GM19351 (cell line): ENCODE measurements around the gene HS6ST2.
"Not testable (repeated sequence)": the region's sequence is repeated elsewhere in the genome, so short reads cannot be mapped to it uniquely, and the experiment has no call there.

ENCODE experiments used
- ATAC-seq: cut with Tn5 transposase; IDR thresholded peaks from one replicate; pipeline ENCODE4 v1.9.1; 2021; ENCODE audit warnings: mild to moderate bottlenecking, moderate library complexity; ENCODE audit not compliant: unreplicated experiment

Gene HS6ST2

DNA sequence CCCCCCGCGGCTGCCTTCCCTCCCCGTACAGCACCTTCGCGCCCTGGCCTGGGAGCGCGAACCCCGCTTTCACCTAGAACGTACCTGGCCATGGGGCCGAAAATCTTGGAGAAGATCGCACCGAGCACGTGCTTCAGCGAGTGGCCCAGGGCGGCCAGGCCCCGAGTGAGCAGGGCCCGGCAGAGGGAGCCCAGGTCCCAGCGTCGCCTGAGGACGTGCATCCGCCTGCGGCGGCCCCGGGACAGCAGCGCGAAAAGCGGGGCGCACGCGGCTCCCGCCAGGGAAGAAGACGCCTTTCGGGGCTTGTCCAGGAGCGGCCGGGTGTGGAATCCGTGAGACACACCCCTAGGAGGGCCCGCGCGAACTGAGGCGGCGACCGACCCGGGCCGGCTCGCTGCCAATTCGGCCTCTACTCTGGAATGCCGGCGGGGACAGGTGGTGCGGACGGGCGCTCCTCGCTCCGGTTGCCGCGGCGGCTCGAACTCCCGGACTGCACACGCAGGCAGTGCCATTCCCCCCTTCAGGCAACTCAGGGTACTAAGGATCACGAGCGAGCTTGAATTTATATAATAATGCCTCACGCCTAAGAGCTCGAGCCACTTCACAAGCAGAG is at the start of gene HS6ST2:
Gene HS6ST2, minus strand, starts transcription at position 539 of the 613 bp plus-strand sequence.
- no peak for ATAC-seq

DNA sequence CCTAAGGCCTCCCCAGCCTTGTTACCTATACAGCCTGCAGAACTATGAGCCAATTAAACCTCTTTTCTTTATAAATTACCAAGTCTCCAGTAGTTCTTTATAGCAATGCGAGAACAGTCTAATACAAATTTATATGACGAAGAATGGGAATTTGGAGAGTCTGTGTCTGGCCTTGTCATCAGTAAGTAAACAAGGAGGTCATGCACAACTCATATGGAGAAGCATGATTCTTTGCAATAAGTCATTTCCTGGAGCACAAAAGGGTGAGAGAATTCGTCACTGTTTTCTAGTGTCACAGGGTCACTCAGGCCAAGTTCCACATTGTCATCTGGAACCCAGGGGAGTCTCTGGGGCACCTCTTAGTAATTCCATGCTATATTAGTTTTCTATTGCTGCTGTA is 49.0 kb upstream of the HS6ST2 start:
- ATAC-seq: no peak

DNA sequence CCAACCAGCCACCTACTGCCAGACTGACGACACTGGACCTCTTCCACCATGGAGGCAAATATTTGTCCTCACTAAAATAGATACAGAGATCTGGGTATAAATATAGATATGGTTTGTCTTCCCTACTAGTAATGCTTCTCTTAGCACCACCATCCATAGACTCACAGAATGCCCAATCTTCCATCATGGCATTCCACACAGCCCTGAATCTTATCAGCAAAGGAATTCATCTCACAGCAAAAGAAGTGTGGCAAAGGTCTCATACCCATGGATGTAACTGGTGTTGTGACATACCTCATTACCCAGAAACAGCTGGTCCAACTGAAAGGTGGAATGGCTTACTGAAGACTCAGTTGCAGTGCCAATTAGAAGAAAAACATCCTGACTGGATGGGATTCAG is 47.2 kb upstream of the HS6ST2 start:
- ATAC-seq: no peak

DNA sequence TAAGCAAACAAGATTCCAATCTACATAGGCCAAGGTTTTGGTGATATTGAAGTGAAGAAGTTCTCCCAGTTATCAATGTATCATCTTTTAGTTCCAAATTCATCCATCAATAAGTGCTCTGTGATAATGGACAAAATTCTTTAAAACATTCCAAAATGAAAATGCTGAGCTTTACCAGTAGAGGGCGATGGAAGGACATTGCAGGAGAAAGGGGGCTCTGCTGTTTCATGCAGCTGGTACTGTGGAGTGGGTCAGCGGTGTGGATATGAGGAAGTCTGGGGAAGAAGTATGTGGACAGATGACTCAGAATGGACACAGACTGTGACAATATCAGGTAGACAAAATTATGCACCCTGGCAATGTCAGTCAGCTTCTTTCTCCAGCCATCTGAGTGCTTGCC is 46.6 kb upstream of the HS6ST2 start:
- no peak for ATAC-seq

DNA sequence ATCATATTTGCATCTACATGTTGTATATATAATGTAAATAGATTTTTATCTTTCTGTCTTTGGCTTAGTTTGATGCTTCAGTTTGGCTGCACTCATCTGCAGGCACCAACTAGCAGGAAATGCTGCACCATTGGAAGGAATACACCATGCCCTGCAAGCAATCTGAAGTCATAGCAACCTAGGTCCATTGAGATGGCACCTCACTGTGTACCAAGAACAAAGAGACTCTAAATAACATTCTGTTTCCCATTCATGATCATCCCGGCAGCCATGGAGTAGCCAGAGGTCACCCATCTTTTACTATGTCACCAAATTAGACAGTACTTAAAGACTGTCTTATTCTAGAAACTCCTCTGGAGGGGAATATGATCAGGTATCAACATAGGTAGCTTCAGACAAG is 40.8 kb upstream of the HS6ST2 start:
- no peak for ATAC-seq

DNA sequence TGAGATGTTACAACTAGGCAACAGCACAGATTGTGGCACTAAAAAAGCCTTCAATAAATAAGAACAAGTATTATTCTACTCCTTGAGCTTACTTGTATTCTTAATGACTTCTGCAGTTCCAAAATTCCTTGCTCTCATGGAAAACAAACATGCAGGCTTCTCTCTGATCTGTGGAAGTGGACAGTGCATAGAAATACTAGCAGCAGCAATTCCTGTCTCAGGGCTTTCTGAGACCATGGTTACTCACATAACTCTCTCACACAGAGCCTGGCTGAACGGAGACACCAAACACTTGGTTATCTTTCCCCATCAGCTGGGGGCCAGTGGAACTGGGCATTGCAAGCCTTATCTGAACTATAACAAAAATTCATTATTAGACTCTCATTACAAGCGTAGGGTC is 32.4 kb upstream of the HS6ST2 start:
- ATAC-seq: no peak

DNA sequence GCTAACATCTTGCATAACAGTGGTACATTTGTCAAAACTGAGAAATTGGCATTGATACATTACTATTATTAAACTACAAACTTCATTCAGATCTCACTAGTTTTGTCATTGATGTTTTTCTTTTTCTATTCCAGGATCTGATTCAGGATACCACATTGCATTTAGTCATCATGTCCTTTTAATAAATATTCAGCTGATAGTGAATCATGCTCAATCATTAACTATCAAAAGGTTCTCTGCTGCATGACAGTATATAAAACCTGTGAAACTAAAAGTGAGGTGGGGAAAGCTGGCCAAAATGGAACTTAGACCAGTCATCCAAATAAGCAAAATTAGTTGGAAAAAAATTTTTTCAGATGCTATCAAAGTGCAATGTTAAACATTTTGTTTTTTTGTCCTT is 28.1 kb upstream of the HS6ST2 start:
- ATAC-seq: no peak

DNA sequence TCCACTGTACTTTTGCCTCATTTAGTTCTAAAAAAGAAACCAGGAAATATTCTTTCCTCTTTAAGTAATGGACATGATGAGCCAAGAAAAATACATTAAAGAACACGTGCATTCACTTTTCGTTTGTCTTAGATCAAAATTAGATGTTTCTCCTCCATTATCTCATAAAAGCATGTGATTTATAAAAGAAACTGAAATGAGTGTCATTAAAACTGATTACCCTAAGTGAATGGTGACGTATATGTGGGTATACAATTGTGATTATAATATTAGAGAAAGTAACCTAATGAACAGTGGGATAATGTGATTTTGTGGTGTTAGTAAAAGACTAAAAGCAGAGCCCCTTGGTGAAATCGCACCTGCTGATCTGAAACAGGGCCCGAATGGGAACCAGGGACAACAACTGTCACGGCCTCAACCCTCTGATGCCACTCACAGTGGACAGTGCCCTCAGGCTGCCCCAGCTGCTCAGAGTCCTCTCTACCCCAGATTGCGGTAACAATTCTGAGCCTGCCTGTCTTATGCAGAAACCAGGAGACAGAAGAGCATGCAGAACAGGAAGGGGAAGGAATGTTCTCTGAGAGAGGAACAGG is 25.7 kb upstream of the HS6ST2 start:
- no peak for ATAC-seq

DNA sequence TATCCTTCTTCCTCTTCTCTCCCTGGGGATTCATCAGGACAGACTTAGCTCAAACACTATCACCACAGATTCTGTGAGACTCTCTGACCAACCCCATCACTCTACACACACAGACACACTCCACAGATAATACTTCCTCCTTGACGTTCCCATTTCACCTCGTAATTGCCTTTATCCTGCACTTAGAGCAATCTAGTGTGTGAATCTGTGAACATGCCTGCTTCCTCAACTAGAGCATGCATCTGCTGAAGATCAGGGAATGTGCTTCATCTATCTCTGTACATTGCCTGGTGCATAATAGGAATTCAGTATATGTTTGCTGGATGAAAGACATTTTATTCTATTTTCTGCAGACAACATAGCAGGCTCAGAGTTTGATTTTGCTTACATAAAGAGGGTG is 25.1 kb upstream of the HS6ST2 start:
- no peak for ATAC-seq

DNA sequence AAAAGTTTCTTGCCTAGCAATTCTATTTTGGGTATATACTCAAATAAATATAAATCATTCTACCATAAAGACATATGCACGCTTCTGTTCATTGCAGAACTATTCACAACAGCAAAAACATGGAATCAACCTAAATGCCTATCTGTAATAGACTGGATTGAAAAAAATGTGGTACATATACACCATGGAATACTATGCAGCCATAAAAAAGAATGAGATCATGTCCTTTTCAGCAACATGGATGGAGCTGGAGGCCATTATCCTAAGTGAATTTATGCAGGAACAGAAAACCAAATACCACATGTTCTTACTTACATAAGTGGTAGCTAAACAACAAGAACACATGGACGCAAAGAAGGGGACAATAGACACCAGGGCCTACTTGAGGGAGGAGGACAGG is 21.6 kb upstream of the HS6ST2 start:
- not testable (repeated sequence) for ATAC-seq

DNA sequence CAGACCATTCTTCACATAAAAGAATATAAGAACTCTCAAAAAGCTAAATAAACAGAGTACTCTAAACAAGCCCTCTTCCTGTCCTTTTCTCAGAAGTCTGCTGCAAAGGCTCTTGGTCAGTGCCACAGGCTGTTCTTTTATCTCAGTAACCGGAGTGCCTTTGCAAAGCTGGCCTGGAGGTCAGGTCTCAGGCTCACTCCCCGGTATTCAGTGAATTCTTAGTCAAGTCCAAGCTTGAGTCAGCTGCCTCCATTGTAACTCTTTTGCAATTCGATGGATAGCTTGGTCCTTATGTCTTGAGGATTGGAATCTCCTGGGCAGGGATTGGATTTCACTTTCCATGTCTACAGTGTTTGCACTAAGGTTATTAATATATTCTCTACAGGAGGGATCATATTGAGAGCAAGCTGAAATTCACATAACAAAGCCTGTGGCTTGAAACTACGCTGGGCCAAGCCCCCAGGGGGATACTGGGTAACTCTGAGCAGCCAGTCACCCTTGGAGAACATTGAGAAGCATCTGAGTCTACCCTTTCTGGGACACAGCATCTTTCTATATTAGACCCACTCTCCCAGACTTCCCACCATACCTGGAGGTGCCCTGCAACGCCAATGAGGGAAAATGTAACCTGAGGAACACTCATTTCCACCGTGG is 10.0 kb upstream of the HS6ST2 start:
- ATAC-seq: no peak

DNA sequence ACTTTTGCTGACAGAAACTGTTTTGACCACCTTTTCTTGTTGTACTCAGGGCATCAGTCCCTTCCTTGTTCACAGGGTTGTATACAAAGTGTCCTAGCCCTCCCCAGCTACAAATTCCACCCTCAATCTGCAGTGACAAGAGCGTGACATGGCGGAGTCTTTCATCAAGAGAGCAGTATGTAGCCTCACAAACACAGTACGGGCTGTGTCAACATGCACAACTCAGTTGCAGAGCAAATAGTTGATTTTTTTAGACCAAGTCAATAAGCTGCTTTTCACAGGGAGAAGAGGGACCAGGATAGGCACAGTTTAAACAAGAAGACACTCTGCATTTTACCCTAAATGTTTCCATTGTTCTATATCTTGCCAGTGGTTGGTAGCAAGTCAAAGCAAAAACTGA is 8.6 kb upstream of the HS6ST2 start:
- no peak for ATAC-seq

DNA sequence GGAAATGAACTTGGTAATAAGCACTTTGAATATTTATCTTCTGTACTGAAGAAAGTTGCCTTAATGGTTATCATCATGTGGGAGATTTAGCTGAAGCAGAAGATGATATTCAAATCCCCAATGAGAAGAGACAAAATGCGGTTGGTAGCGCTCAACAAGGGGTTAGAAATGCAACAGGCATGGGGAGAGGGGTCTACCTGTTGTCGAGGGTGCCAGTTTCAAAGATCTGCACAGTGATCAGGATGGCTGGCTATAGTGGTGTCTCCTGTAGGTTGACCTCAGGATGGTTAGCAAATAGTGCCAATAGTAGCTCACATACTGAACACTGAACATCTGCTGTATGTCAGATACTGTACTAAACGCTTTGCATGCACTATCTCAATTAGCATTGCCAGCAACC is 7.0 kb upstream of the HS6ST2 start:
- ATAC-seq: no peak

DNA sequence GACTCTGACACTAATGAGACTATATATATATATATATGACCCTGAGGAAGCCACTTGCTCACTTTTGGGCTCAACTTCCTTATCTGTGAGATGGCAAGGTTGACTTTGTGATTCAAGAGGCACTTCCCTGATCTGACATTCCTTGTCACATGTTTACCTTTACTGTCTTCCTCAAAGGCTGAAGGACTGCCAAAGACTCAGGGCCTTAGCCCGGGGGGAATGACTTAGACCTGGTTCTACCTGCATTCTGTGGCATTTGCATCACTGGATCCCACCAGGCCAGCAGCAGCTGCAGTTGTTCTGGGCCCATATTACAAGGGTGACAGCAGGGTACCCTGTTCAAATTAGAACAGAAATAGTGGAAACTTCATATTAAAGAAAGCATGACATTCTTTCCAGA is 3.1 kb upstream of the HS6ST2 start:
- no peak for ATAC-seq

DNA sequence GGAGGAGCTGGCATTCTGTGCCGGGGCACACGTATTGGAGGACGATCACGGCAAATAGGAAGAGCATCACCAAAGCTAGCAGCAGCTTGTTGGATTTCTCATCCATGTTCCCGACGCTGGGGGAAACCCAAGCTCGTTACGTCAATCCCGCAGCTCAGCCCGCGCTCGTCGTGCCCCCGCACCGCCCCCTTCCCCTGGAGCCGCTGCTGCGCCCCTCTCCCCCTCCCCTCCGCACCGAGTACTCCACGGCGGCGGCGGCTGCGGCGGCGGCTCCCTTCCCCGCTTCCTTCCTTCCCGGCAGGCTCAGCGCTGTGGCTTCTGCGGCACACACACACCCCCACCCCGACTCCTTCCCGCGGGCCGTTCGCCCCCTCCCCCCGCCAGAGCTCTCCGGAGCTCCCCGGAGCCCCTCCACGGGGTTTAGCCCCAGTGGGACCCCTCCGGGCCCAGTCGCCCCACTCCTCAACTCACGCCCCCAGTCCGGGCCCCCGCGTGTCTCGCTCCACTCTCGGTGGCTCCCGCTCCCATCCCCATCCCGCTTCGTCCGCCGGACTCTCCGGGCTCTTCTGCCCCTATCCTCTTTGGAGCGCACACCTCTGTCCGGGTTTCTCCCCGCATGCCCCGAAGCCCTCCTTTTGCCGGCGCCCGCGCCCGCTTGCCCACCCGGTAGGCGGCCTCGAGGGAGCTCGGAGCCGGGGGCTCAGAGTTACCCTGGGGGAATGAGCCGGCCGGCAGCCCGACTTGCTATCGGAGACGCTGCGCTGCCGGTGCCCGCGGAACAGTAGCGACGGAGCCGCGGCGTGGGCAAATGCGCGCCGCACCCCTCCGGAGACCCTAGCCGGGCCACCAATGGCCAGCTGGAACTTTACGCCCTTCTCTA is 978 bp downstream of the HS6ST2 start:
- no peak for ATAC-seq

DNA sequence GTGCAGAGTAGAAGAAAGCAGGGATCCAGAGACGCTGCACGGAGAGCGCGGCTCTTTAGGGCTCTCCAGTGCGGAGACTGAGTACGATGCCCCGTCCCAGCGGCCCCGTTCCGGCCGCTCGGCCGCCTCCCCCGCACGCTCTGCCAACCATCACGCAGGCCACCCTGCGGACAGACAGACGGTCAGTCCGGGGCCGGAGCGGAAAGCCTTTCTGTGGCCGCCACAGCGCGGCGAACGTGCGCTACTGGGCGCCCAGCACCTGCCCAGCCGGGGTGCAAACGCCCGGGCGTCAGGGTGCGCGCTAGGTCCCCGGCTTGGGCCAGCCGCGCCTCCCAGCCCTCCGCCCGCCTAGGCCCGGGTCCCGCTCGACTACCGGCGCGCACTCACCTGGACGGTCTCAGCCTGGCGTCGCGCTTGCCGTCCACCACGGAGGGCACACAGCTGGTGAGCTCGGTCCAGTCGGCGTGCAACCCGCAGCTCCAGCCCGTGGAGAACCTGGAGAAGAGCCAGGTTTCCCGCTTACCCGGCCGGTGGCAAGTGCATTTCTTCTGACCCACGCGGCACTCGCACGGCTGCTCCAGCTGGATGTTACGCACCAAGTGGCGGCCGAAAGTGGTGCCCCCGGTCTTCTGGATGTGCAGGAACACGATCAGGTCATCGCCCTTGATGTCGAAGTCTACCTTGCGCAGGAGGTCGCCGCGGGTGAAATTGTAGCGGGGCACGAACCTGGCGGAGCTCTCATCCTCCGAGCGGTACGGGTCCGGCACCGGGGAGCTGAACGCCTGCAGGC is 1.8 kb downstream of the HS6ST2 start:
- no peak for ATAC-seq

DNA sequence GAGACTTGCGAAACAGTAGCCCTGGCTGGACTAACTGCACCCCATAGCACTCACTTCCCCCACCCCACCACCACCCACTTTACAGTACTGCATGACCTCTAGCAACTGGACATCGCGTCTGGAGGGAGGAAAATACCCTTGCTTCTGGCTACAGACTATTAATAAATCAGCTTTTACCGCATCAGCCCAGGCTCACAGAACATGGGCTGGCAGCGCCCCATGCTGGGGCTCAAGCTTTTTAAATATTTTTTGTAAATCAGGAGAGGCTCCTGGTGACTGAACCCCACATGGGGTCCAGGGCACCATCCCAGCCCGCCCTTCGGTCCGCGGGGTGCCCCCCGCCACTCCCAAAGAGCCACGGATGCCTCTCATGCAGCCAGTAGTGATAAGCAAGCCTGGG is 2.7 kb downstream of the HS6ST2 start:
- ATAC-seq: no peak

DNA sequence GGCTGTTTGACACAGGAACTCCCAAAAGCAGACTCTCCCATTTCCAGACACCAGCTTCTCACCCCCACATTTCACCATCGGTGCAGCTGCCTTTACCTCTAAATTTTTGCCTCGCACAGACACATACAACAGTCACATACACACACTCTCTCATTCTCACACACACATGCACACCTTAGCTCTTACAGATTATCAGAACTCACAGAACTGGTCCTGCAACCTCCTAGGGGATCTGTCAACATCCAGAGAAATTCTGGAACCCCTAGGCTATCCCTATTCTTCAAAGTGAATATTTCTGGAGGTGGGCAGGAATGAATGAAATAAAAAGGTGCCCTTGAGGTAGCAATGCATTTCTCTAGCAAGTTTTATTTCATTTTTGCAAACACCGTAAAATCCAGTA is 4.1 kb downstream of the HS6ST2 start:
- ATAC-seq: no peak

DNA sequence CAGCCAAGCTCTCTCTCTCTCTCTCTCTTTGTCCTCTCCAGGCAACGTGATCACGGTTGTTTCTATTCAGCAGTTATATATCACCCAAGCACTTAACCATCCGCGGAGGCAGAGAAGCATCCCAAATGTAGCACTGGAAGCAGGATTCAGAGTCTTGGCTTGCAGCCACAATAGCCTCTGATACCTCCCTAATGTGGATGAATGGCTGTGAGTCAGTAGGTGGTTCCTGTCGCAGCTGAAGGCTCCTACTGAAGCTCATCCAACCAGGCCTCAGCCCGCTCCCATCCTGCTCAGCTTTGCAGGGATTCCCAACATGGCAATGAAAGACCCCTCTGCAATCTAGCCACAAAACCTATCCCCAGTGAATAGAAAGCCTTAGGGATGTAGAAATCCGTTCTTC is 5.1 kb downstream of the HS6ST2 start:
- ATAC-seq: no peak

DNA sequence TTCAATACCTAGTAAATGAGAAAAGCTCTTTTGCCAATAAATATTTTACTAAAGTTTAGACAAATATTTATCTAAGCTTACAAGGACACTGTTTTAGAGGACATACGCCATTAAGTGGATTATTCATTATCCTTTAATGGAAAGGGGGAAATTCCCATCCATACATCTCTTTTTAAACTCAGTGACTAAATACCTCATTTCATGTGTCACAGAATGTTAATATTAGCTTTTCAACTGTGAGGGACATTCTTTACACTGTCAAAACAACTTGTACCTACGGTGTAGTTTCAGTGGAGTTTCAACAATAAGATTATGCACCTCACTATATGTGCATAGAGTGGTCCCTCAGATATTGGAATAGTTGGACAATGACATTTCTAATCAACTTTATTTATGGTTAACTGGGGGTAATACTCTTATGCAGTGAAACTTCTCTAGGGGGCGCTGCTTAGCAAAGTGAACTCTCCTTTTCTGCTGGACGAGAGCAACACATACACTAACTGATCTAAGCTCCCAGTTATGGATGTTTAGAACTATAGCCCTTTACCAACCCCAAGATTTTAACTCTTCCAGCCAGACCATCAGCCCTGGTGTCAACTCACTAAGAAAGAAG is 9.7 kb downstream of the HS6ST2 start:
- no peak for ATAC-seq
